Activated CD4-positive, alpha-beta T cell treated with anti-CD3 and anti-CD28 coated beads, Interleukin-2, Interleukin-6, amounts not matched to agents 100 ng/mL and 50 ng/mL, durations not matched to agents 16 hours and 8 hours (primary cell): ENCODE measurements around the gene LRRTM4.
"Not testable (repeated sequence)": the region's sequence is repeated elsewhere in the genome, so short reads cannot be mapped to it uniquely, and the experiment has no call there.

Experiments
- DNase-seq: peaks from one replicate; pipeline ENCODE4 v3.0.0-alpha.2; 2020

Gene LRRTM4

GRCh38 chr2:76829374-76830234 lies 692.6 kb downstream of the LRRTM4 start:
- no peak for DNase-seq

GRCh38 chr2:76826691-76827090 lies 695.5 kb downstream of the LRRTM4 start:
- no peak for DNase-seq

- DNase-seq, result no peak
These were observed 696.8 kb downstream of the LRRTM4 start for GRCh38 chr2:76825140-76825970.

- DNase-seq, result no peak
These were observed 700.4 kb downstream of the LRRTM4 start for GRCh38 chr2:76821731-76822130.

GRCh38 chr2:76813084-76813483 lies 709.1 kb downstream of the LRRTM4 start:
- DNase-seq, result no peak

GRCh38 chr2:76812156-76812555 lies 710.0 kb downstream of the LRRTM4 start:
- no peak for DNase-seq

- DNase-seq, result no peak
These were observed 713.0 kb downstream of the LRRTM4 start for GRCh38 chr2:76809136-76809535.

GRCh38 chr2:76808732-76809131 lies 713.4 kb downstream of the LRRTM4 start:
- no peak for DNase-seq

GRCh38 chr2:76793647-76794334 lies 728.4 kb downstream of the LRRTM4 start:
- no peak for DNase-seq

- DNase-seq, result not testable (repeated sequence)
These were observed 740.9 kb downstream of the LRRTM4 start for GRCh38 chr2:76781313-76781712.

- no peak for DNase-seq
These were observed 758.9 kb downstream of the LRRTM4 start for GRCh38 chr2:76763276-76763675.

GRCh38 chr2:76760367-76760704 lies 761.8 kb downstream of the LRRTM4 start:
- DNase-seq, result no peak

GRCh38 chr2:76759634-76760366 lies 762.4 kb downstream of the LRRTM4 start:
- no peak for DNase-seq

GRCh38 chr2:76752506-76752905 lies 769.7 kb downstream of the LRRTM4 start:
- no peak for DNase-seq

- no peak for DNase-seq
These were observed 772.3 kb downstream of the LRRTM4 start for GRCh38 chr2:76749858-76750257.

- no peak for DNase-seq
These were observed 773.4 kb downstream of the LRRTM4 start for GRCh38 chr2:76748581-76749296.

GRCh38 chr2:76745605-76746004 lies 776.6 kb downstream of the LRRTM4 start:
- DNase-seq, result no peak

GRCh38 chr2:76737607-76738006 lies 784.6 kb downstream of the LRRTM4 start:
- DNase-seq, result no peak

GRCh38 chr2:76733736-76734135 lies 788.4 kb downstream of the LRRTM4 start:
- DNase-seq, result no peak

GRCh38 chr2:76731157-76731556 lies 791.0 kb downstream of the LRRTM4 start:
- no peak for DNase-seq

GRCh38 chr2:76730021-76730420 lies 792.2 kb downstream of the LRRTM4 start:
- DNase-seq, result no peak

GRCh38 chr2:76721226-76721625 lies 801.0 kb downstream of the LRRTM4 start:
- no peak for DNase-seq
